HG03521 (cell line): ENCODE data around the gene CSMD2.

ENCODE experiments used
- ATAC-seq: cut with Tn5 transposase; IDR thresholded peaks from one replicate; pipeline ENCODE4 v1.9.1; 2021; ENCODE audit warnings: mild to moderate bottlenecking, moderate library complexity; ENCODE audit not compliant: unreplicated experiment

Gene CSMD2

DNA sequence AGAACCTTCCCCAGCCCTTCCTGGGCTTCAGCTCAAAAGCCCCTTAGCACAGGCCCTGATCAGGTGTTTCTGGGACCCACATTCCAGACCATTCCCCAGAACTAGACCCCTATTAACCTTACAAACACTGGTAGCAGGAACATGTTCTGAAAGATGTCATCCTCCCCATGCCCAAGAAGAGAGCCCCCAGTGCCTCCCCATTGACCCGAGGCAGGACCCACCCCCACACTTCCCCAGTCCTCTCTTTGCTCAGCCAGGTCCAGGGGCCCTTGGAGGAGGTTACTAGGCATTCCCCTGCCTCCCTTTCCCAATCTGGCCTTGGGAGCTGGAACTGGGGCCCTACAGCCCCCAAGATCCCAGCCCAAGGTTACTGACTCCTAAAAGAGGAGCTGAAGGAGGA lies 340.1 kb downstream of the CSMD2 start:
- no peak for ATAC-seq

DNA sequence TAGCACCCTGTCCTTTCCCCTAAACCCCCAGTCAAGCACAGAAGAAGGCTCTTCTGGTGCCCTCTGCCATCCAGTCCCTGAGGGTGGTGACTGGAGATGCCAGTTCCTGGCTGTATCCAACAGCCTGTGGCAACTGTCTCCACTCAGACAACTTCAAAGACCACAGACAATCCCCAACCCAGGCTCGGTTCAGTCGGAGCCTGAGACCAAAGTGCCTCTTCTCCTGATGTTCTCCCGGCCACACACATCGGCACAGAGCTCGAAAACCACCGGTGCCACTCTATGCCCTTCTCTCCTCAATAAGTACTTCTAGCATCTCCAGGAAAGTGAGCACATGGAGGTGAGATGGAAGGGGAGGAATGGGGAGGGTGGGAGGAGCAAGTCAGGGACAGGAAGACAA lies 340.7 kb downstream of the CSMD2 start:
- ATAC-seq, result no peak

DNA sequence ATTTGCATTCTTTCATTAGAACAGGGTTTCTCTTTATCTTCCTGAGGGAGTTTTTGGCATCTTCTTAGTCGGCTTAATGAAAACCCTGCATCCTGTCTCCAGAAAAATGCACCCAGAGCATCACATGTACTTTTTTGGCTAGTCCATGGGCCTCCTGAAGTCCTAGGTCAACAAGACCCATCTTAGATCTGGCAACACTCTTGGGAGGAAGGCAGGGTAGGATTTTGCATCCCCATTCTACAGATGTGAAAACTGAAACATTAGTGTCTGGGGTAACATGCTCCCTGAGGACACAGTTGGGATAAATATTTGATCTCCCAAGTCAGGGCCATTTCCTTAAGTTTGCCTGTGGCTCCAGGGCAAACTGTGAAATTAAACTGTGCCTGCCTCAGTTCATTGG lies 341.2 kb downstream of the CSMD2 start:
- no peak for ATAC-seq

DNA sequence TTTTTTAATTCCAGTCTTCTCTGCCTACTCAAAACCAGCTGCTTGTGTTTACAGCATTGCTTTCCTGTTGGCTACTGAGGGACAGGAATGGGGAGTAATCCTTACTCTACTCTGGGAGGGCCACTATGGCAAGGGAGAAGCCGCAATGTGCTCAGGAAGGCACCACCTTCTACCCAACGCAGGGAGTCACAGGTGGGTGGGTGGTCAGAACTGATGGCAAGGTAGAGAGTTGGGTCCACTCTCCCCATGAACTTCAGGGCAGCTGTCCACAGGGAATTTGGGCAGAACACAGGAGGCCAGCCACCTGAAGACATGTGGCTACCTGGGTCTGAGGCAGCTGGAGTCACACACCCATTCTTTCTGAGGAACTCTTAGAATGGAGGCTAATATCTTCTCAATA lies 341.6 kb downstream of the CSMD2 start:
- ATAC-seq, result no peak

DNA sequence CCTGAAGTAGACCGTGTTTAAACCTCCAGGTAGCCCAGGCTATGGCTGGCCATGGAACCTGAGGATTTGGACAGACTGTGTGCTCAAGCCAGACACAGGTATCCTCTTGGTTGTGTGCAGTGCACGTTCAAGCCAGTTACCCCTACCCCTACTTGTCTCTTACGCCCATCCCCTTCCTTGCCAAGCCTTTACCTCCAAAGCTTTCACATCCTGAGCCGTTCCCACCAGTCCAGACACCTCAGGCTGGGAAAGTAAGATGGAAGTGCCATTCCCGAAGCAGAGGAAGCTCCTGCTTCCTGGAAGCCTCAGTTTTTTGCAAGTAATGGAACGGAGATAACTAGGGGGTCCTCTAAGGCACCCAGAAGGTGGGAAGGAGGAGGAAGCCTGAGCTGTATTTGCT lies 342.6 kb downstream of the CSMD2 start:
- ATAC-seq, result no peak

DNA sequence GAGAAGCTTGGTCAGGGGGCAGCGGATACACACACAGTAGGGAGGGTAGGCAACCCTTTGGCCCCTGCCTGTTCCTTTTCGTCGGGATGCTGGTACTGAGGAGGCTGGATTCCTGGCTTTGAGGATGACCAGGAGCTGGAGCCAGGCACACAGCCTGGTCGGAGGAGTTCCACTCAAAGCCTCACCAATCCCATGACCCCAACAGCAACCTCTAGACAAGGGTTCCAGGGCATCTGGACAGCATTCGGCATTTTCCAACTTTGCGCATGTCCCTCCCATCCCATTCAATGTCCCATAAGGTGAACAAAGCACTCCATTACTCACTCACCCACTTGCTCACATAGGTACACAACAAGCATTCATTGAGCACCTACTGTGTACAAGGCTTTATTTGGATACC lies 343.7 kb downstream of the CSMD2 start:
- ATAC-seq, result no peak

DNA sequence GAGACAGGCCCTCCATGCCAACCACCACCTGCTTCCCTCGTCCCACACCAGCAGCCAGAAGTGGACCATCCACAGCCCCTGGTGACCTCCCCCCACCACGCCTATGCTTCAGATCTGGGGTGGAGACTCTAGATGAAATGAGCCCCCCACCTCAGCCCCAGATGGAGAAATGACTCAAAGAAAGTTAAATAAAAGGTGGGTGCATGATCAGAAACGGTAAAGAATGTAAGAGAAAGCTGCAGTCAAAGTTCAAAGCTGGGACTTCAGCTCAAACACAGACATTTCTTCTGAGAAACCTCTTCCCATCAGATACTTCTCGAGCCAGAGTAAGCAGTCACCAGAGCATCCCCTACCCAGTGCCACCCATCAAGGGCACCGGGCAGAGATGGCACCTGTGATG lies 344.2 kb downstream of the CSMD2 start:
- ATAC-seq, result no peak

DNA sequence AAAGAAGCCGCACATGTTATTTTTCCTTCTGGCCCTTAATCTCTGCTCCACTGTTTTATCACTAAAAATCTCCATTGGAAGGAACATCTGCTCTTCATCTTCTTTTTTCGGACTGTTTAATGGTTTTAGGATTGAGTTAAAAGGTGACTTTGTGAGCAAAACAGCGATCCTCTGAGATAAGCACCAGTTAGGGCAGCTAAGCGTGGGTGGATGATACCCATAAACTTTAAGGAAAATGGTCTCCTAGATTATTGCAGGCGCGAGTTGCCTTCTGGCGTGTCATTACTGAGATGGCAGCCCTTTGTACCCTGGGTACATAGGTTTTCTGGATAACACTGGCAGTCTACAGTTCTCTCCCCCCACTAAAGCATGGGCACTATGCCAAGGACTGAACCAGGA lies 345.1 kb downstream of the CSMD2 start:
- ATAC-seq, result no peak

DNA sequence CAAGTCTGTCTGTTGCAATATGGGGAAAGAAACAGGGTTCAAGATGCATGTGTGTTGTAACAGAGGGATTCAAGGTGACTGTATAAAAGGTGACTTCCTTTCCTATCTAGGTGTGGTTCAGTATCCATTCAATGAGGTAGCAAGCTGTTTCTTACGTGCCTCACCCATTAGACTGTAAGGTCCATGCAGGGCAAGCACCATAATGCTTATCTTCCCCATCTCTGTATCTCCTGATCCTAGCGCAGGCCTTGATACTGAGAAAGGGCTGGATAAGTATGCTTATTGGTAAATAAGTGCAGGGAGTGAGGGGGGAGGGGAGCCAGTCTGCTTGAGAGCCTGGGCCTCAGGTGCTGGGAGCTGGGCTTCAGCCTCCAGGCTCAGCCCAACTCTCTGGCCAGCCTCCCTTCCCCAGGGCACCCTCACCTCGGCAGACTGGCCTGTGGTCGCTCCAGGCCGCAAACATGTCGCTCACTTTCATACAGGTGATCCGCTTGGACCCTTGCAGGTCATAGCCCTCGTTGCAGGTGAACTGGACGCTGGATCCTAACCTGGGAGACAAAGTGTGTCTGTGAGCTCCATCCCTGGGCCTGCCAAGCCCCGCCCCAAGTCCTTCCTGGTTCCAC lies 345.6 kb downstream of the CSMD2 start:
- ATAC-seq, result no peak

DNA sequence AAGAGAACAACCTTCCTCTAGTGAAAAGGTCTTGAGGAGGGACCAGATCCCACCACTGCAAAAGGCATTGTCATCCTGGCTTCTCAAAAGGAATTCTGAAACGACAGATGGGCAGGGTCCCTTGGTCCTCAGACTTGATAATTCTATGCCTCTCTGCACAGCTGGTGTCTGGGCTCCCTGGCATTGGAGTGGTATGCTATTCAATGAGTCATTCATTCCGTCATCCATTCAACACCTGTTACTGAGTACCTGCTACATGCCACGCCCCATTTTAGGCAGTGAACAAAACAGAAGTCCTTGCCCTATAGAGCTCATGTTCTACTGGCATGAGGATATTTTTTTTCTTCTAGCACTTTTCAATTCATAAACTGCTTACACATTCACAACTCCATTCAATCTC lies 347.0 kb downstream of the CSMD2 start:
- no peak for ATAC-seq

DNA sequence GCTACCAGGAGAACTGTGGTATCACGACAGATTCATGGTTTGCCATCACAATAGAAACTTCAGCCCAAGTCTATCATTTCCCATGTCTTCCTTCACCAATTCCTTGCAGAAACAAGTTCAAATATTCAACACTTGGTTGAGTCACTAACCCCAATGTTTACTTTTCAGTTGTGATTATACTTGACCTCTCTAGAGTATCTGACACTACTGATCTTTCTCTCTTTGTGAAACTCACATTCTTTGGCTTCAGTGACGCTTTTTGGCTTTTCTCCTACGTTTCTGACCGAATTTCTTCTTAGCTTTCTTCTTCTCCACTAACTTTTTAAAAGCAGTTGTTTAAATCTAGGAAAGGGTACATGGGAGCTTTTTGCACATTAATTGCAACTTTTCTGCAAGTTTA lies 350.0 kb downstream of the CSMD2 start:
- ATAC-seq, result no peak

DNA sequence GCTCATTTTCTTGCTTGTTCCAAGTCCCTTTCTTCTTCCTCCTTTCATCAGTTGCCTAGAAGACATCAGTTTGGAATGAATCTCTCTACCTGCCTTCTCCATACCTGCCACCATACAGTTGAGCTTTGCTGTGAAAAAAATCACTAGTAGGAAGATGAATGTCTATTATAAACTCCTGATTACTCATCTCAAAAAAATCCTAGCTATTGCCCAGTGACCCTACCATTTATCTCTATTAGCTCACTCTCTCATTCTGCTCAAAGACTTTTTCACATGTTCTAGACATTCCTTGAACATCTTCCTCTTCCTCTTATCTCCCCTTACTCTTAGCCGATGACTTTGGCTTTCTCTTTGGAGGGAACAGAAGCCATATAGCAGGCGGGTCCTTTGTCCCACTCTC lies 350.9 kb downstream of the CSMD2 start:
- ATAC-seq, result no peak

DNA sequence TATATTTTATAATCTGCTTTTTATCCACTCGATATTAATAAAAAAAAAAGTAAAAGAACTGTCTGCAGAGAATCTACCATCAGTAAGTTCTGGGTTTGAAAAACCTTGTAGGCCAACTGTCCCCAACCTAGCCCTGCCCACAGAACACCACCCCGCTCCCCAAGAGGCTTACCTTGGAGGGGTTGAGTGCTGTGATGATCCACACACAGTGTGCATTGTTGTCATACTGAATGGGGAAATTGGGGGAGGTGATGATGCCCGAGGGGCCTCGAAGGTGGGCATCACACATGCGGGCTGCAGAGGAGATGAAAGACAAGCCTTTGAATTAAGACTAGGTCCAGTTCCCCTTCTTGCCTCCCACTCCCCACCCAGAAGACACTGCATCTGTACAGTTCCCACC lies 354.5 kb downstream of the CSMD2 start:
- ATAC-seq, result no peak

DNA sequence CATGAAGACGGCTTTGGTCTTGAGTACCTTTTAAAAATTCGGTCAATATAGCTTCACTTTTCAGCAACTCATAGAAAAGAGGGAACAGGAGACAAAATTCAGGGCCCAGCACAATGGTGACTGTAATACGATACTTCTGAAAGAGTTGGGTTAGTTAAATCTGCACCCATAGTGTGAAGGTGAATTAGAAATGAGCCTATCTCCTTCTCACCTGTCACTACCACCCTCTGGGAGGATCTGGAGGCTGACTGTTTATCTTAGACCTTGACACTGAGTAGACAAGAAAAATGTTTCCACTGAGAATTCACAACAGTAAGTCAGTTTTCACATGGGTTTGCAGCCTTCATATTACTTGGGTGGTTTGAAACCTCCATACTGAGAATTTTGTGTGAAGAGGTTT lies 359.0 kb downstream of the CSMD2 start:
- no peak for ATAC-seq

DNA sequence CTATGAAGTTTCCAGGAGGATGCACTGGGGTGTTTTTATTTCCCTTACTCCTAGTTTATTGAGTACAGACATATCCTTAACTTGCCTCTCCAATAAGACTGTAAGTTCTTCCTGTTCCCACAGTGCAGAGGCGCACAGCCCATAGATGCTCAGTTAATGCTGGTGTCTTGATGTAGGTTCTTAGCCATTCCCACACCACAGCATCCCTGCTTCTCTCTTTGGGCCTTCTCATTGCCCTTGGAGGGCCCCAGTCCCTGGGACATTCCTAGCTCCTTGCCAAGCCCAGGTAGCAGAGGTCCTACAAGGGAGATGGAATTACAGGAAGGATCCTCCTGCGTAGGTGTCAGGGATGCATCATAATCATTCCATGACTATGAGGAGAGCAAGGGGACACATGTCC lies 362.8 kb downstream of the CSMD2 start:
- ATAC-seq, result no peak

DNA sequence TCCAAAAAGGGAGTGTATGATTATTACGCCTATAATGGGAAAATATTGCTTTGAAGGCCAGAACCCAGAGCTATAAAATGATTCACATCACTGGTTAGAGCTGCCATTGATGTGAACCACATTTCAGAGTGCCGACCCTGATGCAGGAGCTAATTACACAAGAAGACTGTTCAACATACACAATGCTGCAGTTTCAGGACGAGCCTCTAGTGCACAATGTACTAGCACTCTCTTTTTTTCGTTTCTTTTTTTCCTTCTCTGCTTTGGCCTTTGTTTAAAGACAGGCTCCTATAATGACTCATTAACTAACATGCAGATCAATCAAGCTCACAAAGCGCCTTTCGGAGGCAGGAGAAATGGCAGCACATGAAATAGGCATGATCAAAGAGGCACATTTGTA lies 367.2 kb downstream of the CSMD2 start:
- ATAC-seq, result no peak

DNA sequence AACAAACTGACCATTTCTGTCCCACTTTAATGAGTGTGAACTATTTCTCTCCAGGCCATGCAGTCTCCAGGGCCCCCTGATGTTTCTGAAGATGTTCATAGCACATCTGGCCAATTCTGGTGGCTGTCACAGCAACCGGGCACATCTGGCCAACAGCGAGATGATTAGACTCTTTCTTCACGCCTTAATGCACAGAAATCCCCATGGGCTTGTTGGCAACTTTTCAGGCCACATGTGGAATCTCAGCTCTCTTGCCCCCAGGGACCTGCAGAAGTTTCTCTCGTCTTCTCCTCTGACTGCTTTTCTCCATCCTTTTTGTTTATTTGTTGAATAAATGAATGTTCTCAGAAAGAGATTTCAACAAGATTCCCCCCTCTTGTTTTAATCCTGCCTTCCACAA lies 372.4 kb downstream of the CSMD2 start:
- ATAC-seq, result no peak

DNA sequence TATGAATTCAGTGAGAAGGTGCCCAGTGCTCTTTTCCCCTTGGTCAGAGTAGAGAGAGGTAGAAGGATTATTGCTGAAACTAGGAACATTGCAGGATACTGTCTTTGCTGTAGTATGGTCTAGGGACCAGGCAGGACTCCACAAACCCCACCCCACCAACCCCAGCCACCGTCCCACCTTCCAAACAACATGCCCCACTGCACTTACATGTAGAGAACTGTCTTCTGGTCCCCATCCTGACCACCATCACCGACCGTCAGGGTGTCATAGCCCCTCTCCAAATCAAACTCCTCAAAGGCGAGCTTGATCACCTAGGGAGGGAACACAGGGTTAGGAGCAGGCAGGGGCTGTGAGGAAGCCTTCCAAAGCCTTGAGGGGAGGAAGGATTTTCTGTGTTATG lies 372.8 kb downstream of the CSMD2 start:
- ATAC-seq, result no peak

DNA sequence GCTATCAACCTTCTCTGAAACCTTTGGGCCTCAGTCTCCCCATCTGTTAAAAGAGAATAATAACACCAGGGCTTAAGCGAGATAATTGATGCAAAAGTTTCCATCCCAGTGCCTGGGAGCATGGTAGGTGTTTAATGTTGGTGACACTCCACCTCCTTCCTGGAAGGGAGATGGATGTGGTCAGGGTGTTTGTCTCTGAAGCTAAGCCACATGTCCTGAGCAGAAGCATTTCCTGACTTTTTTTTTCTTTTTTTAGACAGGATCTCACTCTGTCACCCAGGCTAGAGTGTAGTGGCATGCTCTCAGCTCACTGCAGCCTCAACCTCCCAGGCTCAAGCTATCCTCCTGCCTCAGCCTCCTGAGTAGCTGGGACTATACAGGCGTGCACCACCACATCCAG lies 373.8 kb downstream of the CSMD2 start:
- ATAC-seq, result no peak

DNA sequence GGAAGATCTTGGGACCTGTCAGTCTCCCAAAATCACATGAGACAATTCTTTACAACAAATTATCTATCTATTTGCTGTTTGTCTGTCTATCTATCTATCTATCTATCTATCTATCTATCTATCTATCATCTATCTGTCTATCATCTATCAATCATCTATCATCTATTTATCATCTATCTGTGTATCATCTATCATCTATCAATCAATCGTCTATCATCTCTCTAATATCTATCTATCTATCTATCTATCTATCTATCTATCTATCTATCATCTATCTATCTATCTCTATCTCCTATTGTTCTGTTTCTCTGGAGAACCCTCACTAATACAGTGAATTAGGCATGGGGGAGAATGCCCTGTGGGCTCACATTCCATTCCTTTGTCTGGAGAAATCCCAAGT lies 374.5 kb downstream of the CSMD2 start:
- no peak for ATAC-seq

DNA sequence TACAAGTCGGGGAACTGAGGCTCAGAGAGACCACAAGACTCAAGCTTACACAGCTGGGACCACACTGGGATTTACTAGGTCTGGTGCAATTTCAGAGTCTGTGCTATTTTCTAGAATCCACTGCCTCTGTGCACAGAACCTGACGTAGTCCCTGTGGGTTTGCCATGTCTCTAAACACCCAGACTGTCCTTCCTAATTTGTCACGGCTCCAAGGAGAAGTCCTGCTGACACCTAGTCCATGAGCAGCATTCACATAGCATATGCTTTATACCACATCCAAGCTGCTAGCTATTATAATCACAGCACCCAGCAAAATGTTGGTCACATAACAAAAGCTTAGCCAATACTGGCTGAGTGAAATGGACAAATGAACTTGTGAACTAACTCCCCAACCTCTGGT lies 380.2 kb downstream of the CSMD2 start:
- no peak for ATAC-seq

DNA sequence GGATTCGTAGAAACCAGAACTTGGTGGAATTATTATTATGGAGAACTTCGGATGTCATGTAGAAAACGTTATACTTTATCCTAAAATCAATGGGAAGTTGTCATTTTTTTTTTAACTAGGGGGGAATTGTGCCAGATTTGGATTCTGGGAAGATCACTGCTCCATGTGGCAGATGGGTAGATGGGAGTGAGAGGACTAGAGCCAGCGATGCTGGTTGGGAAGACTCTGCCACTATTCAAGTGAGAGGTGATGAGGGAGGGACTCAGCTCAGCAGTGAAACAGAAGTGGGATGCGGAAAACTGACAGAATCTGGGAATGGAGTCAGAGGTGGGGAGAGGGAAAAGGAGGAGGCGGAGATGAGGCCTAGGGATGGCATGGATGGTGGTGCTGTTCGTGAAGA lies 382.3 kb downstream of the CSMD2 start:
- ATAC-seq, result no peak

DNA sequence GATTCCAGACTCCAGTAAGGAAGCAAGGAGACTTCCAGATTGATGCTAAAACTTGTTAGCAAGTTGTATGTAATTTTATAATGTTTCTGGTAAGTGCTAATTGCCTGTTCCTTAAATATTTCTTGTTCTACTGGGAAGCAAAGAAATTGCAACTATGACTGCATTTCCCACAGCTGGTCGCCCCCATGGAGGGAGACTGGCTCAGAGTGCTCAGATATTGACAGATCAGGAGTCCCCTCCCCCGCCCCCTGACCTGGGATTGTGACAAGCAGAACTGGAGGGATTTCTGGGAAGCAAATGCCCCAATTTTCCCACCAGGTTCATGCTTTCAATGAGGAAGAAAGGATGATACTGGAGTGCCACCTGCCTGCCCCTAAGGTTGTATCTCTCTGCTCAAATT lies 383.4 kb downstream of the CSMD2 start:
- no peak for ATAC-seq

DNA sequence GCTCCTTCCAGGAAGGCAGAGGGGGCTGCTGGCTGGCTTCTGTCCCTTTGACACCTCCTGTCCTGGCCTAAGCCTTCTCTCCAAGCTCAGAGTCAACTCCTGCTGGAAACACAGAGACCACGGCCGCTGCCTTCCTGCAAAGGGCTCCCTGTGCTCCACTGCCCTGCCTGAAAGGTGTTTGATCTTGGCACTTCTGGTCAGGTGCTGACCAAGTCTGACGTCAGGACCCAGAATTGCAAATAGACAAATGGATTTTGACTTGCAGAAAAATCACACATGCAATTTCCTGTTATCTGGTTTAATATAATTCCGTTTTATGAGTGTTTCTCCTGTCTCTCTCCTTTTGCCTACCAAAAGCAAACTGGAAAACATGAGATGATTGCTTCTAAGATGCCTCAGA lies 387.7 kb downstream of the CSMD2 start:
- ATAC-seq, result no peak
